K562 (cell line): Measurements from ENCODE around the gene APOL2. TPM values are rescaled to one million over a fixed set of nuclear protein-coding genes. Genes with fewer than 3 reads are reported as not detected.

ENCODE experiments used
- C11orf30 ChIP-seq: fragments of 450-650 bp; IDR thresholded peaks from 2 replicates; pipeline ENCODE4 v1.6.1; 2016; ENCODE audit warnings: low read depth, mild to moderate bottlenecking
- CUX1 ChIP-seq: fragments of 200-800 bp; sonication (Bioruptor generic); IDR thresholded peaks from 2 replicates; pipeline ENCODE4 v1.6.1; 2016; ENCODE audit warnings: missing genetic modification characterization, missing compliant biosample characterization
- ELF1 ChIP-seq: fragments of 200-800 bp; sonication (Bioruptor generic); IDR thresholded peaks from 2 replicates; pipeline ENCODE4 v1.6.1; 2016; ENCODE audit warnings: missing genetic modification characterization, missing compliant biosample characterization
- ETV1 ChIP-seq: fragments of 450-650 bp; conservative IDR thresholded peaks from 2 replicates; pipeline ENCODE4 v1.6.1; 2016; ENCODE audit warnings: missing genetic modification characterization, control low read depth, low read depth, missing compliant biosample characterization
- HNRNPLL ChIP-seq: fragments of 200-400 bp; formaldehyde crosslinking; IDR thresholded peaks from 2 replicates; pipeline ENCODE4 v1.6.1; 2017; ENCODE audit warnings: low read length, low read depth, mild to moderate bottlenecking; ENCODE audit not compliant: poor library complexity, severe bottlenecking
- MNT ChIP-seq, 2 experiments: fragments of 450-650 bp; conservative IDR thresholded peaks; 2 replicates each; pipeline ENCODE4 v1.6.1; 2017; ENCODE audit warnings: mild to moderate bottlenecking in 2 of 2, moderate library complexity in 2 of 2
- MTA3 ChIP-seq: fragments of 450-650 bp; formaldehyde crosslinking; IDR thresholded peaks from 2 replicates; pipeline ENCODE4 v1.6.1; 2017; ENCODE audit warnings: mild to moderate bottlenecking, borderline replicate concordance
- NFRKB ChIP-seq: fragments of 450-650 bp; IDR thresholded peaks from 2 replicates; pipeline ENCODE4 v1.6.1; 2016; ENCODE audit warnings: low read depth
- NR4A1 ChIP-seq, 2 experiments: fragments of 250-450 bp in 1 of 2; fragments of 450-650 bp in 1 of 2; sonication (Bioruptor Pico) in 1 of 2; IDR thresholded peaks; 2 replicates each; pipeline versions ENCODE4 v1.4.0 to v1.6.1; 2016 to 2020; ENCODE audit warnings: mild to moderate bottlenecking in 2 of 2, missing compliant biosample characterization in 1 of 2, missing genetic modification characterization in 1 of 2, moderate library complexity in 1 of 2
- PML ChIP-seq: IDR thresholded peaks from 2 replicates; pipeline ENCODE4 v1.6.1; 2012; ENCODE audit warnings: low read length, inconsistent platforms
- PRDM10 ChIP-seq: fragments of 450-650 bp; IDR thresholded peaks from 2 replicates; pipeline ENCODE4 v1.6.1; 2018; ENCODE audit not compliant: partially characterized antibody
- RFX1 ChIP-seq: fragments of 450-650 bp; IDR thresholded peaks from 2 replicates; pipeline ENCODE4 v1.6.1; 2016; ENCODE audit warnings: mild to moderate bottlenecking, moderate library complexity
- SPI1 ChIP-seq: IDR thresholded peaks from 2 replicates; pipeline ENCODE4 v1.6.1; 2011; ENCODE audit warnings: low read depth, low read length, control low read depth, borderline replicate concordance
- ZNF561 ChIP-seq: fragments of 450-650 bp; formaldehyde crosslinking; conservative IDR thresholded peaks from 2 replicates; pipeline ENCODE4 v1.4.0; 2020; ENCODE audit warnings: mild to moderate bottlenecking, moderate library complexity
- ZSCAN32 ChIP-seq: fragments of 450-650 bp; formaldehyde crosslinking; IDR thresholded peaks from 2 replicates; pipeline ENCODE4 v1.4.0; 2020; ENCODE audit warnings: mild to moderate bottlenecking, moderate library complexity
- polyA plus RNA-seq, 8 experiments: library from polyadenylated mRNA; depleted of rRNA in 4 of 8; stranded (reverse) in 5 of 8; unstranded in 3 of 8; fragments of >200 nt; fragmentation: Nextera tagmentation in 2 of 8; fragmentation: Illumina TruSeq in 1 of 8; extraction: Ambion mirVana in 2 of 8; extraction: Trizol in 1 of 8; gene quantifications; 2 replicates each; pipeline versions ENCODE4 v1.2.1 to v1.2.3, GENCODE V29; 2011 to 2014; ENCODE audit warnings: inconsistent platforms in 1 of 8, missing spikeins in 1 of 8
- total RNA-seq, 7 experiments: library from RNA; depleted of rRNA in 6 of 7; stranded (reverse); fragments of >200 nt in 6 of 7; fragmentation: Illumina TruSeq in 2 of 7; extraction: Trizol in 2 of 7; gene quantifications; 2 replicates each; pipeline versions ENCODE4 v1.2.1 to v1.2.3, GENCODE V29; 2011 to 2021; ENCODE audit warnings: low replicate concordance in 1 of 7

APOL2 gene
- total and polyA plus RNA-seq, 9 of the 15 experiments (the other 6 are each of a cell fraction or from before 2014, with no cell fraction given): 2.7 to 10.6 (median 8.9) TPM

GRCh38 chr22:36258701-36259614, 19.6 kb upstream of the APOL2 start (continued):
- TF ChIP-seq SPI1: peak; percentile 83
- peak; percentile 51; the same call in 1 of the 2 replicates for TF ChIP-seq C11orf30
- 0 out of 2 replicates have a peak, but pooled peaks have one; percentile 26 for TF ChIP-seq MTA3
- TF ChIP-seq CUX1 (CRISPR knock-in tag): no peak
- peak; percentile 18 for TF ChIP-seq PRDM10
- TF ChIP-seq NR4A1 (CRISPR knock-in tag; IDR thresholded peaks at IDR 0.05): no peak
- TF ChIP-seq NR4A1 (tag; IDR thresholded peaks at IDR 0.05): 0 out of 2 replicates have a peak, but pooled peaks have one; percentile 25
- 0 out of 2 replicates have a peak, but pooled peaks have one; percentile 23 for TF ChIP-seq ELF1
- TF ChIP-seq RFX1: peak; percentile 96
- TF ChIP-seq HNRNPLL: peak; percentile 42
- TF ChIP-seq MNT (conservative IDR thresholded peaks at IDR 0.05): peak; percentile 24 to 31; a peak in 1 of 4 replicates
- TF ChIP-seq ZSCAN32 (CRISPR knock-in tag): no peak
- TF ChIP-seq PML: no peak
- 0 out of 2 replicates have a peak, but pooled peaks have one; percentile 25 for TF ChIP-seq NFRKB
- TF ChIP-seq ZNF561 (CRISPR knock-in tag): no peak
- TF ChIP-seq ETV1 (tag): 0 out of 2 replicates have a peak, but pooled peaks have one; percentile 20
